Mesenchymal stem cell (in vitro differentiated cells and primary cell): ENCODE results near the gene PARD3.

Experiments
- DNase-seq: peaks from one replicate; pipeline ENCODE4 v3.0.0-alpha.2; 2013
- H2AFZ ChIP-seq: one replicate; pipeline ENCODE4 v1.6.1; 2013; ENCODE audit warnings: low read depth, mild to moderate bottlenecking, control low read depth, inconsistent platforms, low read length, moderate library complexity
- H2AK5ac ChIP-seq: 2 replicates; pipeline ENCODE4 v1.6.1; 2013; ENCODE audit warnings: low read length, moderate library complexity, mild to moderate bottlenecking, inconsistent platforms; ENCODE audit not compliant: severe bottlenecking
- H2BK120ac ChIP-seq: one replicate; pipeline ENCODE4 v1.6.1; 2013; ENCODE audit warnings: low read depth, mild to moderate bottlenecking, inconsistent platforms, low read length, moderate library complexity
- H2BK12ac ChIP-seq, 2 experiments: one replicate each; pipeline ENCODE4 v1.6.1; 2013; ENCODE audit warnings: inconsistent platforms in 2 of 2, low read length in 2 of 2, mild to moderate bottlenecking in 2 of 2, moderate library complexity in 2 of 2, control low read depth in 1 of 2
- H2BK15ac ChIP-seq: one replicate; pipeline ENCODE4 v1.6.1; 2013; ENCODE audit warnings: mild to moderate bottlenecking, low read depth, inconsistent platforms; ENCODE audit not compliant: poor library complexity, severe bottlenecking
- H2BK5ac ChIP-seq: 2 replicates; pipeline ENCODE4 v1.6.1; 2013; ENCODE audit warnings: low read depth, mild to moderate bottlenecking, low read length, control low read depth, inconsistent platforms; ENCODE audit not compliant: poor library complexity, severe bottlenecking
- H3K14ac ChIP-seq, 2 experiments: one replicate each; pipeline ENCODE4 v1.6.1; 2013; ENCODE audit warnings: inconsistent platforms in 2 of 2, low read length in 2 of 2, control low read depth in 1 of 2, mild to moderate bottlenecking in 1 of 2, moderate library complexity in 1 of 2
- H3K18ac ChIP-seq, 2 experiments: one replicate each; pipeline ENCODE4 v1.6.1; 2013; ENCODE audit warnings: inconsistent platforms in 2 of 2, low read length in 2 of 2, control low read depth in 1 of 2, low read depth in 1 of 2, mild to moderate bottlenecking in 1 of 2
- H3K23ac ChIP-seq, 2 experiments: one replicate each; pipeline ENCODE4 v1.6.1; 2013; ENCODE audit warnings: inconsistent platforms in 2 of 2, low read length in 2 of 2, mild to moderate bottlenecking in 2 of 2, moderate library complexity in 2 of 2, control low read depth in 1 of 2
- H3K27ac ChIP-seq: 2 replicates; pipeline ENCODE4 v1.5.1; 2013; ENCODE audit warnings: mild to moderate bottlenecking, moderate library complexity, low read length, control low read depth, inconsistent platforms; ENCODE audit not compliant: poor library complexity, severe bottlenecking
- H3K27me3 ChIP-seq, 2 experiments: 2 replicates each; pipeline versions ENCODE4 v1.6.1 to v1.7.0; 2013; ENCODE audit warnings: low read length in 2 of 2, mild to moderate bottlenecking in 2 of 2, moderate library complexity in 2 of 2, control low read depth in 1 of 2, inconsistent platforms in 1 of 2; ENCODE audit not compliant: control insufficient read depth in 1 of 2, insufficient read depth in 1 of 2
- H3K36me3 ChIP-seq, 2 experiments: 2 replicates each; pipeline versions ENCODE4 v1.6.1 to v1.7.0; 2013; ENCODE audit warnings: low read length in 2 of 2, control low read depth in 1 of 2, inconsistent platforms in 1 of 2, low read depth in 1 of 2, mild to moderate bottlenecking in 1 of 2; ENCODE audit not compliant: insufficient read depth in 2 of 2, control insufficient read depth in 1 of 2
- H3K4ac ChIP-seq, 2 experiments: one replicate each; pipeline ENCODE4 v1.6.1; 2013; ENCODE audit warnings: inconsistent platforms in 2 of 2, low read length in 2 of 2, mild to moderate bottlenecking in 2 of 2, moderate library complexity in 2 of 2, control low read depth in 1 of 2, low read depth in 1 of 2
- H3K4me1 ChIP-seq: 2 replicates; pipeline ENCODE4 v1.6.1; 2013; ENCODE audit warnings: low read depth, low read length, control low read depth; ENCODE audit not compliant: control insufficient read depth, insufficient read depth
- H3K4me2 ChIP-seq: 2 replicates; pipeline ENCODE4 v1.6.1; 2013; ENCODE audit warnings: low read length, mild to moderate bottlenecking, inconsistent platforms; ENCODE audit not compliant: poor library complexity, severe bottlenecking
- H3K4me3 ChIP-seq, 2 experiments: 2 replicates each; pipeline versions ENCODE4 v1.5.1 to v1.7.0; 2013; ENCODE audit warnings: low read length in 2 of 2, mild to moderate bottlenecking in 2 of 2, control low read depth in 1 of 2, low read depth in 1 of 2; ENCODE audit not compliant: insufficient read depth in 1 of 2
- H3K79me1 ChIP-seq: replicated peaks from 2 replicates; pipeline ENCODE4 v1.6.1; 2013; ENCODE audit warnings: mild to moderate bottlenecking, control low read depth, low read length, inconsistent platforms; ENCODE audit not compliant: poor library complexity, severe bottlenecking
- H3K9ac ChIP-seq: 2 replicates; pipeline ENCODE4 v1.7.0; 2013; ENCODE audit warnings: mild to moderate bottlenecking, low read length, moderate library complexity
- H3K9me3 ChIP-seq: 2 replicates; pipeline ENCODE4 v1.7.0; 2013; ENCODE audit warnings: mild to moderate bottlenecking, low read length; ENCODE audit not compliant: control insufficient read depth
- H4K8ac ChIP-seq: one replicate; pipeline ENCODE4 v1.6.1; 2013; ENCODE audit warnings: inconsistent platforms, mild to moderate bottlenecking, low read length, moderate library complexity
- H4K91ac ChIP-seq: one replicate; pipeline ENCODE4 v1.6.1; 2013; ENCODE audit warnings: mild to moderate bottlenecking, low read length, inconsistent platforms
- WGBS: methylation state at CpG from one replicate; pipeline ENCODE4 v1.1.7; 2013; ENCODE audit warnings: mixed read lengths; 5-methylcytosine and 5-hydroxymethylcytosine counted together

PARD3 gene

GRCh38 chr10:34580214-34580613 is 234.9 kb downstream of the PARD3 start:
- Histone ChIP-seq H3K4me1 (peaks cover 13% of the 10 kb centered on the region), H3K27me3 (no peaks in the 10 kb centered on the region), H3K23ac (no peak overlapping the region), H2BK12ac (no peak overlapping the region), H2BK15ac (no peak overlapping the region), H2AFZ (no peak overlapping the region), H4K91ac (peak overlapping the region; percentile 50), H4K8ac (no peak overlapping the region), H3K4me3 (no peak overlapping the region), H3K79me1 (peaks cover 8% of the 10 kb centered on the region), H2AK5ac (no peak overlapping the region), H3K4ac (no peak overlapping the region), H3K18ac (peak overlapping the region in 1 of 2 experiments; percentile 34), H3K4me2 (no peak overlapping the region), H2BK120ac (no peak overlapping the region), H3K36me3 (no peaks in the 10 kb centered on the region), H3K14ac (no peak overlapping the region), H3K27ac (peak overlapping the region; percentile 8), H3K9ac (no peak overlapping the region), H3K9me3 (no peaks in the 10 kb centered on the region), H2BK5ac (no peak overlapping the region)
- 94% methylated on average over 5 of the region's 6 CpGs for WGBS
- no peak for DNase-seq

- peaks cover 17% of the 10 kb centered on the region for H3K4me1 ChIP-seq
- H2BK15ac ChIP-seq: no peak overlapping the region
- no peak overlapping the region for H2AK5ac ChIP-seq
- H2AFZ ChIP-seq: no peak overlapping the region
- H3K79me1 ChIP-seq: peaks cover 10% of the 10 kb centered on the region
- DNase-seq: no peak
- no peaks in the 10 kb centered on the region for H3K27me3 ChIP-seq
- no peak overlapping the region for H3K23ac ChIP-seq
- no peak overlapping the region for H4K91ac ChIP-seq
- no peaks in the 10 kb centered on the region for H3K36me3 ChIP-seq
- no peak overlapping the region for H2BK5ac ChIP-seq
- H3K9ac ChIP-seq: no peak overlapping the region
- no peak overlapping the region for H2BK12ac ChIP-seq
- no peak overlapping the region for H3K18ac ChIP-seq
- no peak overlapping the region for H3K4me2 ChIP-seq
- whole genome bisulfite sequencing: no CpG with 5 or more reads among the region's 1 CpG
- H3K14ac ChIP-seq: no peak overlapping the region
- H2BK120ac ChIP-seq: no peak overlapping the region
- H4K8ac ChIP-seq: no peak overlapping the region
- H3K27ac ChIP-seq: no peak overlapping the region
- H3K9me3 ChIP-seq: no peaks in the 10 kb centered on the region
- H3K4me3 ChIP-seq: no peak overlapping the region
- H3K4ac ChIP-seq: no peak overlapping the region
These were observed 236.6 kb downstream of the PARD3 start for GRCh38 chr10:34578468-34578867.

GRCh38 chr10:34576797-34577196 is 238.3 kb downstream of the PARD3 start:
- Histone ChIP-seq H4K91ac (no peak overlapping the region), H2AK5ac (no peak overlapping the region), H3K9me3 (no peaks in the 10 kb centered on the region), H3K4ac (no peak overlapping the region), H2BK15ac (no peak overlapping the region), H3K23ac (no peak overlapping the region), H2BK12ac (no peak overlapping the region), H3K14ac (no peak overlapping the region), H3K18ac (no peak overlapping the region), H2BK5ac (no peak overlapping the region), H3K9ac (no peak overlapping the region), H3K4me2 (no peak overlapping the region), H3K36me3 (no peaks in the 10 kb centered on the region), H4K8ac (no peak overlapping the region), H3K4me1 (peaks cover 24% of the 10 kb centered on the region), H2BK120ac (no peak overlapping the region), H3K27me3 (no peaks in the 10 kb centered on the region), H3K79me1 (peaks cover 10% of the 10 kb centered on the region), H3K4me3 (no peak overlapping the region), H3K27ac (no peak overlapping the region), H2AFZ (no peak overlapping the region)
- WGBS: 74% methylated on average over 4 of the region's 4 CpGs
- no peak for DNase-seq

GRCh38 chr10:34575882-34576281 is 239.2 kb downstream of the PARD3 start:
- H3K9ac ChIP-seq: no peak overlapping the region

More at GRCh38 chr10:34575882-34576281, 239.2 kb downstream of the PARD3 start:
- Histone ChIP-seq H3K4me3 (no peak overlapping the region), H4K8ac (no peak overlapping the region), H3K4me2 (no peak overlapping the region), H2AK5ac (no peak overlapping the region), H2BK5ac (no peak overlapping the region), H3K18ac (no peak overlapping the region), H3K36me3 (no peaks in the 10 kb centered on the region), H2AFZ (no peak overlapping the region), H3K14ac (no peak overlapping the region), H3K27me3 (no peaks in the 10 kb centered on the region), H2BK15ac (no peak overlapping the region), H2BK120ac (no peak overlapping the region), H3K4me1 (peaks cover 22% of the 10 kb centered on the region), H3K4ac (no peak overlapping the region), H4K91ac (no peak overlapping the region), H3K79me1 (peaks cover 12% of the 10 kb centered on the region), H3K9me3 (no peaks in the 10 kb centered on the region), H3K27ac (no peak overlapping the region), H2BK12ac (no peak overlapping the region), H3K23ac (no peak overlapping the region)
- WGBS: 92% methylated on average over 3 of the region's 3 CpGs
- DNase-seq: peak; percentile 20
